Measurements from ENCODE around the gene COX4I1. TPM values are rescaled to one million over a fixed set of nuclear protein-coding genes. Genes with fewer than 3 reads are reported as not detected.
A peak's percentile ranks its signal among the peaks of the same experiment; 100 is the strongest.

The COX4I1 gene
- total and polyA plus RNA-seq, 9 of the 15 experiments (the other 6 are each of a cell fraction or from before 2014, with no cell fraction given): 651 to 2,356 (median 1,032) TPM

GRCh38 chr16:85822145-85822544, 22.6 kb downstream of the COX4I1 start:
- no peak overlapping the region for H3K9ac ChIP-seq (ENCODE audit: insufficient read depth in 1 of 2, low read depth in 2 of 2, low read length in 2 of 2)
- peak in 1 of 4 experiments; percentile 15 for DNase-seq (ENCODE audit: extremely low read depth in 1 of 4, low spot score in 3 of 4)
- no peaks in the 10 kb centered on the region for H3K79me2 ChIP-seq (ENCODE audit: control insufficient read depth, insufficient read depth, low read length)
- no peaks in the 10 kb centered on the region for H3K9me3 ChIP-seq (replicated peaks; ENCODE audit: control insufficient read depth, insufficient read depth, low read depth, low read length)
- FAIRE-seq: no peak
- H3K4me1 ChIP-seq (replicated peaks in 1 of 2; ENCODE audit: control insufficient read depth in 2 of 2, insufficient read depth in 2 of 2, low read length in 2 of 2): peaks cover 0 to 7% of the 10 kb centered on the region in 2 experiments; a peak in 1 of 5 replicates
- peak; percentile 28; the same call in 1 of the 2 replicates for TF ChIP-seq CBFA2T3 (IDR thresholded peaks at IDR 0.05)
- no peak for TF ChIP-seq ZNF395 (CRISPR knock-in tag; IDR thresholded peaks at IDR 0.05)
- 0 out of 2 replicates have a peak, but pooled peaks have one; percentile 14 for TF ChIP-seq CBFA2T2 (conservative IDR thresholded peaks at IDR 0.05)
- TF ChIP-seq TAL1 (IDR thresholded peaks at IDR 0.05): peak; percentile 25; the same call in 1 of the 2 replicates
- TF ChIP-seq ZNF717 (CRISPR knock-in tag; IDR thresholded peaks at IDR 0.05): no peak
- TF ChIP-seq SP1 (CRISPR knock-in tag; IDR thresholded peaks at IDR 0.05): no peak
- 0 out of 2 replicates have a peak, but pooled peaks have one; percentile 14 for TF ChIP-seq TCF3 (CRISPR knock-in tag; IDR thresholded peaks at IDR 0.05)
- no peak overlapping the region for H3K27ac ChIP-seq (ENCODE audit: extremely low read depth, low read depth, low read length)
- no peak overlapping the region for H2AFZ ChIP-seq (ENCODE audit: low read depth, low read length)
- CTCF ChIA-PET (ENCODE audit: low intra/inter-chr PET ratio): interaction anchor here (0.6 to 3.1 kb wide), 6 partner anchors 166 to 698 kb away, joined by 3 to 41 read pairs (median 8); no protein-coding TSS in a partner anchor
- no peaks in the 10 kb centered on the region for H3K36me3 ChIP-seq (ENCODE audit: control insufficient read depth, insufficient read depth, low read length)
- peaks cover 8% of the 10 kb centered on the region for H4K20me1 ChIP-seq (replicated peaks; ENCODE audit: control insufficient read depth, insufficient read depth, low read length)
- H3K9me1 ChIP-seq (ENCODE audit: control insufficient read depth, insufficient read depth, low read length): no peaks in the 10 kb centered on the region
- intact Hi-C loops (cut with micrococcal nuclease): loop anchor here (5.0 kb wide), 2 partner anchors 75 to 695 kb away; partner anchors contain the start of gene IRF8
- POLR2A ChIA-PET: interaction anchor here (0.6 to 1.5 kb wide), 4 partner anchors 11 to 178 kb away, joined by 3 to 5 read pairs (median 3); no protein-coding TSS in a partner anchor
- peaks cover 11 to 42% of the 10 kb centered on the region in 2 experiments; a peak in 4 of 5 replicates for H3K27me3 ChIP-seq (ENCODE audit: control insufficient read depth in 2 of 2, insufficient read depth in 2 of 2, low read length in 2 of 2)
- BruUV-seq (replicated peaks): no TSS peak
- no peak overlapping the region for H3K4me3 ChIP-seq
- H3K4me2 ChIP-seq (ENCODE audit: insufficient read depth, low read length): no peak overlapping the region
- WGBS (ENCODE audit: insufficient coverage, low coverage, missing lambda C conversion rate): 16% methylated on average over 12 of the region's 12 CpGs
- in situ Hi-C loops (cut with MboI): loop anchor here (5.0 to 10.0 kb wide), 2 partner anchors 165 to 693 kb away; partner anchors contain the start of gene FOXF1
- no peak for ATAC-seq
